Dedifferentiated amniotic fluid mesenchymal stem cell (primary cell): ENCODE measurements around the gene INPP4A.

ENCODE experiments used
- DNase-seq: peaks from one replicate; pipeline ENCODE4 v3.0.0-alpha.2; 2016; ENCODE audit errors: extremely low spot score

INPP4A gene

DNA sequence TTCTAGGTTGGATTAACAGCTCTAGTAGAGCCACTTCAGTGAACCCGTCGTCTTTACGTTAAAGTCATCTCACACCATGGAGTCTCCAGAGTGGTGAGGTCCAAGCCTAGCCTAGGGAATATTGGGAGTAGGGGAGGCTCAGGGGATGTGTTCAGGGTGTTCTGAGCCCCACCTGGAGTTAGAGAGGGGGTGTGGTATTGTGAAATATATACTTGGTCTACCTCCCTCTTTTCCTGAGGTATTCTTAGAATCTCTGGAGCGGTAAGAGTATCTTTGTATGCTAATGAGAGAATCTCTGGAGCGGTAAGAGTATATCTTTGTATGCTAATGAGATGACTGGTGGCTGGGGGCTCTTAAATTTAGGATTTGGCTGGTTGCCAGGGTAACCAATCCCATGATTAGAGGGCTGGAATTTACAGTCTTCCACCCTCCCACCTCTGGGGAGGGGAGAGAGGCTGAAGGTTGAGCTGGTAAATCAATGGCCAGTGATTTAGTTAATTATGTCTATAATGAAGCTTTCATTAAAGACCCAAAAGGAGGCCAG lies 69.5 kb downstream of the INPP4A start:
- DNase-seq, result no peak

DNA sequence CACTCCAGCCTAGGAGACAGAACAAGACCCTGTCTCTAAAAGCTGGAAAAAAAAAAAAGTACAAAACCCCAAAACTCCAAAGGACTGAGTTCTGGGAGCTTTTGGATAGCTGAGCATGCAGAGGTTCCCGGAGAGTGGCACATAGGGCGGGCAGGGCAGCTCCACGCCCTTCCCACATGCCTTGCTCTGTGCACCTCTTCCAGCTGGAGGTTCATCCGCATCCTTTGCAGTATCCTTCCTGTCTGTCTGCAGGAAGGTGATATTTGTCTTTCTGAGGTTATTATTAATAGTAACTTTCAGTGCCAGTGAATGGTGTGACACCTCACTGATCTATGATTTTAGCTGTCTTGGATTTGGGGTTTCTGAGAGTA lies 70.2 kb downstream of the INPP4A start:
- no peak for DNase-seq

DNA sequence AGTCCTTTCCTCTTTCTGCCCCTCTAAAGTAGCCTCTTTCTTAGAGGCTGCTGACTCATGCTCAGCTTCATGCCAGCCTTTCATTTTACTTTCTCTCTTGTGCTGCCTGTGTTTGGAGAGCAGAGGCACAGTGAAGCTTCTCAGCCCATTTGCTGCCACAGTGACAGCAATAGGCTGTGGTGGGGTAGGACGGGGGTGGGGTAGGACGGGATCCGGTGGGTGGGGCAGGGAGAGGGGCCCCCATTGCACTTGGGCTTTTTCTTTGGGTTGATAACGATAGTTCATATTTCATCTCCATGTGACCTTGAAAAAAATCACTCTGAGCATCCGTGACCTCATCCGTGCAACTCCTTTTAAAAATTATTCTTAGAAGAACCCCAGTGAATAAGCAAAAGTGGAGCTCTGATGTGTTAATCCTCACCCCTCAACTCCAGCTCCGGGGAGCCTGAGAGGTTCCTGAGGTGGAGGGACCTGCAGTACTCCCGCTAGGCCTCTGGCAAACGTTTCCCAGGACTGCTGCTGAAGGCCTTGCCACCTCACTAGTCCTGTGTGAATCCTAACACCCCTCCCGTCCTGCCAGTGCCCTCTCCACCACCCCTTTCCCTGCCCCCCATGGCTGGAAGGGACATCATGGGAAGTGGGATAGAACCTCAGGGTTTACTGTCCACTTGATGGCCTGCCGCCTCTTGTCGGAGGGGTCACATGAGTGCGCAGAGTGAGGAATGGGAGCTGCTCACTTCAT lies 70.8 kb downstream of the INPP4A start:
- peak; percentile 51 for DNase-seq

DNA sequence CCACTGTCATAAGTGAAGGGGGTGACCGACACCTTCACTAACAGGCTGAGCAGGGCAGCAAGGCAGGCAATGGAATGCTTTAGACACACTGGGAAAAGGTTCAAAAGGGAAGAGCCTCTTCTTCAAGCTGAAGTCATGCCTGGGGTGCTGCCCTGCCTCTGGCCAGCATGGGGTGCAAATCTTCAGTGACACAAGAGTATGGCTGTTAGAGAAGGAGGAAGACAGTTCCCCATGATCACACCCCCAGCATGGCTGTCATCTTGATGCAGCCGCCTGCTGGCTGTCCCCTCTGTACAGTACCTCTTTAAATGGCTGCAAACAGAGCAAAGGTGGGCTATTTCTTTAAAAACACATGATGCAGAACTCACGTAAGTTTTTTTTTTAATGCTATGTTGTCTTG lies 71.9 kb downstream of the INPP4A start:
- no peak for DNase-seq

DNA sequence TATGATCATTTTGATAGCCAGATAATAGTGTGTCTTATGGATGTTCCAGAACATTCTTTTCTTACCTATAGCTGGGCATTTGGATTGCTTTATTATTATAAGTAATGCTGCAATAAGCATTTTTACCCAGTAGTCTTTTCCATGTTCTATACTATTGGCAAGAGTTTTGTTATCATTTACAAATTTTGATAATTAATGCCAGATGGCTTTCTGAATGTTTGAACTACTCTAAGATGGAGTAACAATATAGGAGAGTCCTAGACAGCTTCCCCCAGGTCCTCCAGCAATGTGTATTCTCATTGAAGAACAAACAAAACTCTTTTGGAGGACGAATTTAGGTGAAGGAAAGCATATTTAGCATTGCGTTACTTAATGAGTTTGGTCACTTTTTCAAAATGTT lies 73.0 kb downstream of the INPP4A start:
- DNase-seq, result no peak

DNA sequence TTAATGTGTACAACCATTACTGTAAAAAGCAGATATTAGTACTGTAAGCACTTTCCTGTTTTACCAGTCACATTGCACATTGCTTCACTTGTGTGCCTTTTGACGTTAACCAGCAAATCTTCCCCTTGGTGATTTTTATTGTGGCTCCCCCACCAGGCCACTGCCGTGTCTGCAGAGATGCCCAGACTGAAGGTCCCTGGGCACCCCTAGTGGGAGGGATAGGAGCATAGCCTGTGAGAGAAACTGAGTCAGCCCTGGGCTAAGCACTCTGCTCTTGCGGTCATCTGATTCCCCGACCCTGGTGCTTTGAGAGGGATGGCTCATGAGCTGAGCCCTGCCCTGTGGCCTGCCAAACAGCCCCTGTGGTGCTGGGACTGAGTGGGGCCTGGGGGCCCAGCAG lies 73.4 kb downstream of the INPP4A start:
- DNase-seq, result no peak

DNA sequence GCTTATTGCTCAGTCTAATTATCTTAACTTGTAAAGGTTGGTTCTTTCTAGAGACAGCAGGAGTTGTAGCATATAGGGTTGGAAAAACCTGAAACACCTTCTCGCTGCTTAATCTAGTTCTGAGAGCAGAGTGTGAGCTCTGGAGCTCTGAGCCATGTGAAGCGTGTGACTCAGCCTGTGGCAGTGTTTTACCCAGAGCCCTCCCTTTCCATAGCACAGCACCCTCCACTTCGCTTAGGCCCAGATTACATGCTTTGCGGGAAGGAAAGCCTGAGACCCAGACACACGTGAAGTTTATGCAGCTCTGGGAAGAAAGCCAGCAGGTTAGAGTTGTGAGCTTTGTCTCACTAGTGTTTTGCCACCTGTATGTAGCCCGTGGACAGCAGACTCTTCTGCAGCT lies 74.5 kb downstream of the INPP4A start:
- no peak for DNase-seq

DNA sequence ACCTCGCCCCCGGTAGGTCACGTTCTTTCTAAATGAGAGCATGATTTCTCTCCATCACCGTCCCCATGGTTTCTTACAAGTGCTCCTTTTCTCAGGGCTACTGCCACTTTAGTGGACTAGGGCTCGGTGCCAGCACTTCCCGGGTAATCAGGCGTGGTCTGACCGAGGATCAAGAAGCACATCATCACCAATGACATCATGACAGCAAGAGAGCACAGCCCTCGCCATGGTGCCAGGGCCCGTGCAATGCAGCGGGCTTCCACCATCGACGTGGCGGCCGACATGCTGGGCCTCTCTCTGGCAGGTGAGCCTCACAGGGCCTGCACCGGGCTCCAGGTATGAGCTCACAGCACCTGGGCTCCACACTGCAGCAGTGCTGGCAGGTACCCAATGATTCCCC lies 75.2 kb downstream of the INPP4A start:
- no peak for DNase-seq

DNA sequence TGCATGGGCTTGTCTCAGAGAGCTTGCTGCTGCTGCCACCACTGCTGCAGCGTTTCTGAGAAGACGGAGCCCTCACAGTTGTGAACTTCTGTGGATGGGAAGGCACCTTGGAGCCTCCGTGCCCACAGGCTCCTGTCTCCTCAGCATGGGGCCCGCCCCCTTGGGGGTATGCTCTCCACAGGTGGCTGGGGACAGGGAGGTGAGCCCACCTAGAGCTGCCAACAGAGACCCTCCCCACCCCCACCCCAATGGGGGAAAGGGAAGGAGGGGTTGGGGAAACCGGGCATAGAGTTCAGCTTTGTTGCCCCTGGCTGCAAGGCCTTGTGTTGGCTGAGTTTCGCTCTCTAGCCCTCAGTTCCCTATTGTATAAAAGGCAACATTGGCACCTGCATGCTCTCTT lies 76.1 kb downstream of the INPP4A start:
- no peak for DNase-seq

DNA sequence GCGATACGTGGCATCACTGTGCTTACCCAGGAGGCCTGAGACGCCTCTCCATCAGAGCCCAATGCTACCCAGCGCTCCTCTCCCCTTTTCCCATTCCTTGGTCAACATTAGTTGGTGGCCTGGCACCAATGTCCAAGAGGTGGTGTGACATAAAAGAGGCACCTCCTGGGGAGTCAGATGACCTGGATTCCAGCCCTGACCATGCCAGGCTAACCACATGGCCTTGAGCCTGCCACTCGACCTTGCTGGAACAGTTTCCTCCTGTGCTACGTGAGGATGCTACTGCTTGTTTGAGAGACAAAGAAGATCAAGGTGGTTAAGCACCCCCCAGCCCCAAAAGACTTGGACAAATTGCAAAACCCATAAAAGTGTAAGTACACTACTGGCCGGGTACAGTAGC lies 76.6 kb downstream of the INPP4A start:
- no peak for DNase-seq

DNA sequence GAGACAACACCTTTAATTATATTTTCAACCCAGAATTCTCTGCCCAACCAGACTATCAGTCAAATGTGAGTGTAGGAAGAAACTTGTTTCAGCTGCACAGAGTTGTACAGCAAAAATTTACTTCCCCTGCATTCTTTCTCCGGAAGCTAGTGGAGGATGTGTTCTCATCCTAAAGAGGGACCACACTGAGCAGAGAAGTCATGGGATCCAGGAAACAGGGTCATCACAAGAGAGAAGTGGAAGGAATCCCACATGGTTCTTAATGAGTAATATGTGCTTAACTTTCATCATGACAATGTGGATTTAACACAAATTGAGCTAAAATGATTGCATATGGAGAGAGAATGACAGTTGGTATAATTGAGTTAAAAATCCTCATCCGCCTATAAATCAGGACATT lies 78.2 kb downstream of the INPP4A start:
- no peak for DNase-seq

DNA sequence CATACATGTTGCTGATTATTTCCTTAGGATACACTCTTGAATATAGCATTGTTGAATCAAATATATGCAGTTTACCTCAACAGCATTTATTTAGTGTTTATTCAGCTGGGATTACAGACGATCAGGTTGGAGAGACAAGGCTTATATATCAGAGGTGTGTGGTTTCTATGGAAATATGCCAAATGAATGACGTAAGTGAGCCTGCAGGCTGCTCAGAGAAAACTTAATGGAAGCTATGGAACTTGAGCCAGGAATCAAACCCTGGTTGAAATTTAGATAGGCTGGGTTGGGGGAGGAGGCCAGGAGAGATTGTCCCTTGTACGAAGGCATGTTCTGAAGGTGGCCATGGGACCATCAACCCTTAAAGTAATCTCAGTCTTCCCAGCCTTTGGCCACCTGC lies 79.5 kb downstream of the INPP4A start:
- DNase-seq, result no peak

DNA sequence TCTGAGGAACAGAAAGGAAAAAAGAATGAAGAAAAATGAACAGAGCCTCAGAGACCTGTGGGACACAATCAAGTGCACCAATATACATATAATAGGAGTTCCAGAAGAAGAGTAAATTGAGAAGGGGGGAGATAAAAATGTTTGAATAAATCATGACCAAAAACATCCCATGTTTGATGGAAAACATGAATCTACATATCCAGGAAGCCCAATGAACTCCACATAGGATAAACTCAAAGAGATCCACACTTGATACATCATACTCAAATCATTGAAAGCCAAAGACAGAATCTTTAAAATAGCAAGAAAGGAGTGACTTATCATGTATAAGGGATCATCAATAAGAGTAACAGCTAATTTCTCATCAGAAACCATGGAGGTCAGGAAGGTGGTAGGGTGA lies 83.7 kb downstream of the INPP4A start:
- DNase-seq, result no peak

DNA sequence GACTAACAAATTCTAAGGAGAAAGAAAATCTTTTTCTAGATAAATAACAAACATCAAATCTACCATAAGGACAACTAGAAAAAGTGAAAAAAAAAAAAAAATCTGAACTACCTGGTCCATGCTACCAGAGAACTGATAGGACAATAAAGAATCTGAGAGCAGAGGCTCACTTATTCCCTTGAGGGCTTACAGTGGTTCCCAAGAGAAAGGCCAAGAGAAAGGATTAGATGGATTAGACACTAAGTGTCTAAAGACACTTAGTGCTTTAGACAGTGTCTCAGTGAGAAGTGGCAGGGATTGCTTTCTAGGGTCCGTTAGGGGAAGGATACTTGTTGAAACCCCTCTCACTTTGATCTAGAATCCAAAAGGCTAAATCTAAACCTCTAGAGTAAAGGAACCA lies 85.5 kb downstream of the INPP4A start:
- DNase-seq, result no peak

DNA sequence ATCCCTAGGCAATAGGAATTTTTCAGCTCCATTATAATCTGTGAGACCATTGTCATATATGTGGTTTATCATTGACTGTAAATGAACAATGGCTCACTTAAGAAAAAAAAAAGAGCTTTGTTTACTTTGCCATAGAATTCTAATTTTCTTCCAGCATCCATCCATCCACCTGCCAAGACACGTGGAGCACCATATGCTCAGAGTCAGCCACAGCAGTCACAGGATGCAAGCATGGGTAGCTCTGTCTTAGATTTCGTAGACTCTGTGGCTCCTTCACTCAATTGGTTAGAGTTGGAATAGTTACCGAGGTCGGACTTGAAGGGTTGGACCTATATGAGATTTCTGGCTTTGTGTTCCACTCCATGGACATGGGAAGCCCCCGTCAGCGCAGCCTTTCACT lies 88.1 kb downstream of the INPP4A start:
- DNase-seq, result no peak

DNA sequence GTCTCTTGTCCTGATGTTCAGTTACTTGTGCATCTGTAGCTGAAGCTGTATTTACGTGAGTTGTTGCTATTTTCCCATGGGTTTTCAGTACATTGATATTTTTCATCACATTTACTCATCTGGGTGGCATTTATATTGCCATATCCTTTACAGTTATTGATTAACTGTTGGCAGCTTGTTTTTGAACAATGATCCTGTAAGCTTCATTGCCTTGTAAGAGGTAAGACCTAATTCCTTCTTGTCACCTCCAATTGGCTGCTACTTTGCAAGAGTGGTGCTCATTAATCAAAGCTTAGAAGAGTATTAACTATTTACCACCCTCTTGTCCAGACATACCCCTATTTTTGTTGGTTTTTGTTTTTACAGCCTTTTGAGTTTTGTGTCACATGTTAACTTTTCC lies 88.9 kb downstream of the INPP4A start:
- DNase-seq, result no peak

DNA sequence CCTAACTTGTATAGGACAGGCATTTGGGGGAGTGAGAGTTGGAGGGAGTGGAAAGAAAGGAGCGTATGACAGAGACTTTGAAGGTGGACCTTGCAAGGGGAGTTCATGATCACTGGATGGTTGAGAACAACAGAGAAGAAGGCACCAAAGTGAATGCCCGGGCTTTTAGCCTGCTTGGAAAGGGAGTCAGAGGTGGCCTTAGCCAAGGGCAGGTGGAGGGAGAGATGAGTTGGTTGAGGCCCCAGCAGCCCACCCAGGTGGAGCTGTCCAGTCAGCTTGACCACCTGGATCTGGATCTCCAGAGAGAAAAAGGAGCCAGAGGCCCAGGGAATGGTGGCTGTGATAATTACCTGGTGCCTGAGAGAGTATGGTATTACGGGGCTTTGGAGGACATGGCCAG lies 90.1 kb downstream of the INPP4A start:
- no peak for DNase-seq

DNA sequence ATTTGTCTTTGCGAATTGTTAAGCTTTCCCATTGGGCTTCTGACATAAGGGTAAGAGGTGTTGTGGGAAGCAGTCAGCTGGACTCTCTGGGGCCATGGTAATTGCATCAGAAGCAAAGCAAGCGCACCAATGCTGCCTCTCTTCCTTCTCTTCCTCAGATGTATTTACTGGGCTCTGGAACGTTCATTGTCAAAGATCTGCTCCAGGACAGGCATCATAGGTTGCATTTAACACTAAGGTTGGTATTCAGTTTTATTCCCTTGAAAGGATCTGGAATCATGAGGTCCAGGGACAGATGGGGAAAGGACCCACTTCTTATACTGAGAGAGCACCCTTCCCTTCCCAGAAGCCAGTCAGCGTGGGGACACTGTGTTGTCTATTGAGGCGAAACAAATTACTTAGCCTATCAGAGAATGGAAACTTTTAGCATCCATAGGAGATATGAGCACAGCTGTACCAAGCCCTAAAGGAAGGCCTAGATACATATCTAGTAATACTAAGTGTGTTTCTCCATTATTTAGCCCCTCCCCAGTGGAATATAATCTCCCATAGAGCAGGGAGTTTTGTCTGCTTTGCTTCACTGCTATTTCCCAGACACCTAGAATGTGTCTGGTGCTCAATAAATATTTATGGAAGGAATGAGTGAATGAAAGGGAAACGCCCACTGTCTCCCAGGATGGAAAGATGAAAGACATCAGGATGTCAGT lies 91.5 kb downstream of the INPP4A start:
- DNase-seq, result no peak

DNA sequence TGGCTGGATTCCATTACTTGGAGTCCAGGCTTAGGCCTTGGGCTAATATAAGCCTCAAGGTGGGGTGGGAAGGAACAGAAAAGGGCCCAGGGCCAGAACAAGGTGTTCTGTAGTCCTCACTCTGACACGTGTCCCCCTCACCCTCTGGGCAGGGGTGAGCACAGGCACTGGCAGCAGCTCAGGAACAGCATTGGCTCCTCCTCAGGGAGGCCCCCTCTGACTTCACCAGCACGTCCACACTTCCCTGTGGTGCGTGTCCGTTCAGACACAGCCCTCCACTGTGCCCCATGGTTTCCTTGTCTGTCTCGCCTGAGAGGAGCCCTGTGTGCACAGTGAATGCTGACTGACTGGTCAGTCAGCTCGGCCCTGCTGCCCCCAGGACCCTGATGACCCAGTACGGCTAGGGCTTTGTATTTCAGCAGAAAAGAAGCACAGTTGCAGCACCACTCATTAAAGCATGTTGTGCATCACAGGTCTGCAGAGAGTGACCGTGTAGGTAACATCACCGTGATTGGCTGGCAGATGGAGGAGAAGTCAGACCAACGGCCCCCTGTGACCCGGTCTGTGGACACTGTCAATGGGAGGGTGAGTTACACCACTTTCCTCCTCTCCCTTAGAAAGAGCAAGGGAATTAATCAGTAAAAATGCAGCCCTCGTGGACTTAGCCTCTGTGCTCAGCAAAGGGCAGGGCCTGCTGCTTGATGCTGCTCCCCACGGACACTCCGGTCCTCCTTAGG lies 92.9 kb downstream of the INPP4A start:
- no peak for DNase-seq

DNA sequence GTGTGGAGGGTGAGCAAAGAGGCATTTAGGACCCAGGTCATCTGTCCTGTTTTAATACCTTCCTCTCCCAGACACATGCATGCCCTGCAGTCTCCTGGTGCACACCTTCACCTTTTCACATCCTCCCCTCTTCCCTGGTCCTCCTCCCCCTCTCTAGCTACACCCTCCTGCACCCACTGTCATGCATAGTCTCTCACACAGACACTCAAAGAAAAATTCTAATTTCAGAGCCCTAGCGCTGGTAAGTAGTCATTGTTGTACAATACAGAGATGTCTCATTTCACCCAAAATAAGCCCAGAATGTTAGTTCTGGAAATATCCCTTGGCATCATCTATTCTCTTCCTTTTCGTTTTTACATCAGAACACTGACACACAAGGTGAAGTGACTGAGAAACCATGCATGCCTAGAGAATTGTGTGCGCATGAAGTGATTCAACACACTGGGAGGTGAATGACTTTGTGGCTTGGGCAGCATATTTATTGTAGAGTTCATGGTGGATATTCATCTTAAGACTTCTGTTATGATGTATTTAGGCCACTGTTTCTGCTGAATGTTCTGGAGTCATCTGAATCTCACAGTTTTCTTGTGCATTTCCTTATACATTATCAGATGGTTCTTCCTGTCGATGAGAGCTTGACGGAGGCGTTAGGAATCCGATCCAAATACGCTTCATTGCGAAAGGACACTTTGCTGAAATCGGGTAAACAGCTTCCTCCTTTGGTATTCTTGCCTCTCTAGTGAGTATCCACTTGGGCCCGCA lies 93.8 kb downstream of the INPP4A start:
- DNase-seq, result no peak

DNA sequence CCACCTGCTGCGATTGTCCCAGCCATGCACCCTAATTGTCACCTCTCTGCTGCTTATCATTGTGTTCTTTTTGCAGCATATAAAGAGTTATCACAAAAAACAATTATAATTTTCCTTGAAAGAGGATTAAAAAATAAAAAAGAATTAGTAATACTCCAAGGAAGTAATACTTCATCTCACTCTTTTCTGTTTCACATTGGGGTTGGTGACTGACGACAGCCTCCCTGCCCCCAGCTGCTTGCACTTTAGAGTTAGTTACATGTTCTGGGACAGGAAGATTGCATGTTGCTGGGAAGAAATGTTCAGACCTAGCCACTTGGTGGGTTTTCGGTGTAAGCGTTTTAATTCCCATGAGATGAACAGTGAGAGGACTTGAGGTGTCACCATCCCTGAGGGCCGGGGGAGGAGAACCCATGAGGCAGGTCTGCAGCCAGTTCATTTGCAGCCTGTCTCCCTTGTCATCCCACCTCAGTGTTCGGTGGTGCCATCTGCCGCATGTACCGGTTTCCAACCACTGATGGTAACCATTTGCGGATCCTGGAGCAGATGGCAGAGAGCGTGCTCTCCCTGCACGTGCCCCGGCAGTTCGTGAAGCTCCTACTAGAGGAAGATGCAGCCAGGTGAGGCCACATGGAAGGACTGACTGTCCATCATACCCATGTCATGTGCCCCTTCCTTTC lies 94.5 kb downstream of the INPP4A start:
- no peak for DNase-seq
